NCI-H82 treated with DMSO at 0.1 percent for 48 hours (cell line): ENCODE results near the gene WFDC6.

ENCODE experiments used
- DNase-seq: peaks from one replicate; lab custom pipeline; 2025; ENCODE audit not compliant: unreplicated experiment; lab: John Stamatoyannopoulos, UW

Gene WFDC6

GRCh38 chr20:45518282-45518681 lies 21.0 kb downstream of the WFDC6 start:
- DNase-seq = no peak

DNA sequence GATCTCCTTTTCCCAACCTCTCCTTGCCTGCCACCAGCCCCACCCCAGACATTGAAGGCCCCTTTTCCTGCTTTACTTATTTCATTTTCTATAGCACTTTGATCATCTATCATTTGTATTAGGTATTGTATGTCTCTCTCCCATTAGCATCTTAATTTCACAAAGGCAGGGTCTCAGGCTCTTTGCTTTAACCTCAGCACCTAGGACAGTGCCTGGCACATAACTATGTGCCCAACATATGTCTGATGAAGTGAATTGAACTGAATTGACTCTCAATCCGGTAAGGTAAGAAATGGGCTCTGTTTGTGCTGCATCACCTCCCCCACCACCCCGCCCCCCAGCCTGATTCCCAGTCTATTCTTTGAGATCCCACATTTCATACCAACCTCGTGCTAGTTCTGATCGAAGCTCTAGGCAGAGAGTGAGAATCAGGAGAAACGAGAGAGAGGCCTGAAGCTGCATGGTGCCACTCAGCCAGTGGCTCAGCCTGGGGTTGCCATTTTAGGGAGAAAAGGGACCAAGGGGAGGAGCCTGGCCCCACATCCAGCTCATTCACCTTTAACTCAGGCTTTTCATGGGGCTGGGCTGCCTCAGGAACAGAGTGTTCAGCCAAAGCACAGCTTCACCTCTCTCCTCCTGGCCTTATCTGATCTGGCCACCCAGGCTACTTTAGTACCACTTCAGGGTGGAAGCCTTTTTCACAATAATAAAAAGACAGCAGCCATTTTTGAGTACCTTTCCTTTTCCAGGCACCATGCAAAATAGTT lies 24.0 kb downstream of the WFDC6 start, which contains the start of gene SPINT3:
Gene SPINT3, minus strand, starts transcription at position 476 of the 767 bp plus-strand sequence. Its CDS starts 14 bp downstream, at position 462.
- DNase-seq = no peak

DNA sequence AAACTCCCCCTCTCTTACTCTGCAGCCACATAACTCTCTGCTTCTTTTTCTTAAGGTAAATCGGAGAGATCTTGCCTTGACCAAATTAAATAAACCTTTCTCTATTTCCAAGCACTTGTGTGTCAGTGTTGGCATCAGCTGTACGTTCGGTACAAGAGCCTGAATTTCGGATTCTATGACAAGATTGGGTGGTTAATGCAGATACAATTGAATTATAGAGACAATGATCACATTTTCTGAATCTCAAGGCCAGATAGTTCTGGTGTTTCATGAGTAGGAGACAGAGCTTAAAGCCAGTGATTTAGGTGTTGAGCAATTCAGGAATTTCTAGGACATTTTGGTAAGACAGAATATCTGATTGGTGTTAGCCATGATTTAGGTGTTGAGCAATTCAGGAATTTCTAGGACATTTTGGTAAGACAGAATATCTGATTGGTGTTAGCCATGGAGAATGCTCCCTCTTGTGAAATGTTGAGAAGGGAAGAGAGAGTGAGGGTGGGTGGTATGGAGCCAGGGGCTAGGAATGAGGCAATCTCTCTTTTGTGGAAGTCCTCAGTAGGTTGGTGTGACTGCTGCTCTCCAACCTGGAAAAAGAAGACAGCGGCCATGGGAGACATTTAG lies 28.9 kb downstream of the WFDC6 start:
- no peak for DNase-seq

- DNase-seq = no peak
These were observed 30.2 kb downstream of the WFDC6 start for GRCh38 chr20:45509091-45509490.

DNA sequence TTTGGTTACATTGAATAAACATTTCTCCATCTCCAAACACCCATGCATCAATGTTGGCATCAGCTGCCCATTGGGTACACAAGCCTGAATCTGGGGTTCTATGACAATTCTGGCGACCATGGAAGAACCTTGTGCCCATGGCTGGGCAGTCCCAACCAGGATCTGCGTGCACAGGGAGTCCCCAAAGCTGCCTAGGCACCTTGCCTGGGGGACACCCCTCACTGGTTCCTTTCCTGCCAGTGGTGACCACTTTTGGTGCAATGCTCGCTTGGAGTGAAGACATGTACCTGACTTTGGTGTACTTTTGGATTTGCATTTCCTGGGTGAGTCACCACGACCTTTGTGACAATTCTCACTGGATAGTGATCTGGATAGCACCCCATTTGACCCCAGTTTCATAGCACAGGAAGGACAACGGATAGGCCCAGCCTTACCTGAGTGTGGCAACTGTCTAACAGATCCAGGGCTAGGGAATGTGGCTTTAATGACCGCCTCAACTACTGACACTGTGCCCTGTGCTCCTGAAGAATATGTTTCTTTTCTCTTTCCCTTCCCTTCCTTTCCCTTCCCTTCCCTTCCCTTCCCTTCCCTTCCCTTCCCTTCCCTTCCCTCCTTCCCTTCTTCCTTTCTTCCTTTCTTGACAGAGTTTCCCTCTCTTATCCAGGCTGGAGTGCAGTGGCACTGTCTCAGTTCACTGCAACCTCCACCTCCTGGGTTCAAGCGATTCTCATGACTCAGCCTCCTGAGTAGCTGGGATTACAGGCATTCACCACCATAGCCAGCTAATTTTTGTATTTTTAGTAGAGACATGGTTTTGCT lies 31.0 kb downstream of the WFDC6 start:
- DNase-seq = no peak

- no peak for DNase-seq
These were observed 32.1 kb downstream of the WFDC6 start for GRCh38 chr20:45507011-45507820.

- DNase-seq = no peak
These were observed 32.9 kb downstream of the WFDC6 start for GRCh38 chr20:45506398-45506797.

- DNase-seq = no peak
These were observed 35.9 kb downstream of the WFDC6 start for GRCh38 chr20:45503403-45503802.

GRCh38 chr20:45502561-45502960 lies 36.7 kb downstream of the WFDC6 start:
- DNase-seq = no peak

- DNase-seq = no peak
These were observed 37.7 kb downstream of the WFDC6 start for GRCh38 chr20:45501600-45501999.

GRCh38 chr20:45500022-45500421 lies 39.3 kb downstream of the WFDC6 start:
- no peak for DNase-seq

- DNase-seq = no peak
These were observed 41.2 kb downstream of the WFDC6 start for GRCh38 chr20:45497971-45498494.

DNA sequence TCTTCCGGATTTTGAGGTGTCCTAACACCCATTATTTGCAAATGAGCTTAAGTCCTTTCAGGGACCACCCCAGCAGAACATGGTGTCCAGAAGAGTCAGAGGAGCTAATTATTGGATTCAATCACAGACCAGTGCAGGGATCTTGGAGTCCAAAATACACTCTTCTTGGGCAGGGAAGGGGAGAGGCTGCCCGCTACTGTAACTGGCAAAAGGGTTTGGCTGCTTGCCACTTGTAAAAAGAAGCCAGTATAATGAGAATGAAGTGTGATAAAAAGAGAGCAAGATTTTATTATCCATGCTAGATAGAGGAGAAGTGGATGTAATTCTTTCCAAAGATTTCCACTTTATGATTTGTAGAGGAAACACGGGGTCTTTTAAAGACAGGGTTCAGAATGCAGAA lies 43.1 kb downstream of the WFDC6 start:
- DNase-seq = no peak

DNA sequence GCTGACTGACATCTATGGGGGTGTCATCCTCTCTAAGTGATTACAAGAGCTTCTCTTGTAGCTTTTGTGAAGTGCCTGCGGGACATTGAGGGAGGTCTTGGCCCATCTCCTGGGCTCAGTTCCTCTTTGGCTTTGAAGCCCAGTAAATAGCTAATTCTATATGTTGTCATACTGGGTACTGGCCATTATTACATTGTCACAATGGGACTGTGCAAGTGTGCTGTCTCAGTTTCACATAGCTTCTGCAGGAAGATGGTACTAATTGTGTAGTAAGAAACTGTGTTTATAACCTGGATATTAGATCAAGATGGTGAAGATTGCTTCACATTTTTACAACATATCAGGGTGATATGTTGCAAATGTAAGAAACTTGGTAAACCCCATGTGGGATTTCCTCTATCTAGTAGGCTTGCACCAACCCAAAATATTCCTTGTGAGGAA lies 43.8 kb downstream of the WFDC6 start:
- DNase-seq = no peak

- no peak for DNase-seq
These were observed 50.2 kb downstream of the WFDC6 start for GRCh38 chr20:45489083-45489531.

DNA sequence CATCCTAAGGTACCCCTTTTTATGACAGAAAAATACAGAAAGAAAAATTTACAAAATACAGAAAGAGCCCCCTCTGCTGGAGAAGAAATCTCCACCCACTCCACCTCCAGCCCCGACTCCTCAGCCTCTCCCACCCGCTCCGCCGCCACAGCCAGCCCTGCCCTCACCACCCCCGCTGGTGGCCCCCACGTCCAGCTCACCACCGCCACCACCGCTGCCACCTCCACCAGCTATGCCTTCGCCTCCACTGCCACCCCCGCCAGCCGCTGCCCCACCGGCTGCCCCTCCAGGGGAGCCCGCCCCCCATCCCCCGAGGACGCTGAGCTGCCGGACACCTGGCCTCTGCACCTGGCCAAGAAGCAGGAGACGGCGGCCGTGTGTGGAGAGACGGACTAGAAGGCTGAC lies 52.0 kb downstream of the WFDC6 start:
- no peak for DNase-seq

- DNase-seq = no peak
These were observed 53.9 kb downstream of the WFDC6 start for GRCh38 chr20:45485388-45485787.

GRCh38 chr20:45484676-45485075 lies 54.6 kb downstream of the WFDC6 start:
- peak; percentile 43 for DNase-seq
